Osteoblast (primary cell): Measurements from ENCODE around the gene WDR45. TPM values are rescaled to one million over a fixed set of nuclear protein-coding genes. Genes with fewer than 3 reads are reported as not detected.

ENCODE experiments used
- DNase-seq: peaks from one replicate; pipeline ENCODE4 v3.0.0; 2011; ENCODE audit warnings: low spot score, mixed read lengths; ENCODE audit not compliant: insufficient read length; ENCODE audit errors: missing footprints
- H2AFZ ChIP-seq: 2 replicates; pipeline ENCODE4 v1.6.0; 2011; ENCODE audit warnings: mild to moderate bottlenecking, low read length
- H3K27ac ChIP-seq: 2 replicates; pipeline ENCODE4 v1.5.1; 2011; ENCODE audit warnings: mild to moderate bottlenecking, low read depth, low read length, moderate library complexity
- H3K27me3 ChIP-seq: 2 replicates; pipeline ENCODE4 v1.6.0; 2012; ENCODE audit warnings: mild to moderate bottlenecking, control low read depth, inconsistent platforms, low read length, moderate library complexity; ENCODE audit not compliant: insufficient read depth
- H3K36me3 ChIP-seq: 2 replicates; pipeline ENCODE4 v1.5.1; 2011; ENCODE audit warnings: mild to moderate bottlenecking, low read length, control low read depth, moderate library complexity; ENCODE audit not compliant: insufficient read depth
- H3K4me1 ChIP-seq: 2 replicates; pipeline ENCODE4 v1.5.1; 2011; ENCODE audit warnings: mild to moderate bottlenecking, low read length, control low read depth, moderate library complexity; ENCODE audit not compliant: insufficient read depth
- H3K4me2 ChIP-seq: 2 replicates; pipeline ENCODE4 v1.6.0; 2011; ENCODE audit warnings: mild to moderate bottlenecking, low read length; ENCODE audit not compliant: insufficient read depth
- H3K4me3 ChIP-seq: fragments of 200-600 bp; sonication (generic); 3 replicates; pipeline ENCODE4 v1.5.1; 2012; ENCODE audit warnings: mild to moderate bottlenecking, low read length, inconsistent platforms; ENCODE audit not compliant: insufficient read depth
- H3K79me2 ChIP-seq: 2 replicates; pipeline ENCODE4 v1.6.0; 2012; ENCODE audit warnings: mild to moderate bottlenecking, low read length, control low read depth, inconsistent platforms; ENCODE audit not compliant: insufficient read depth
- H3K9me3 ChIP-seq: 2 replicates; pipeline ENCODE4 v1.5.1; 2011; ENCODE audit warnings: low read depth, low read length, control low read depth
- H4K20me1 ChIP-seq: 2 replicates; pipeline ENCODE4 v1.6.0; 2012; ENCODE audit warnings: mild to moderate bottlenecking, low read length, control low read depth; ENCODE audit not compliant: insufficient read depth
- CTCF ChIP-seq: IDR thresholded peaks from 2 replicates; pipeline ENCODE4 v1.5.1; 2011; ENCODE audit warnings: mild to moderate bottlenecking, low read depth, low read length, moderate library complexity; ENCODE audit errors: extremely low read depth
- total RNA-seq: library from RNA; depleted of rRNA; stranded (reverse); fragments of >200 nt; gene quantifications from 2 replicates; pipeline ENCODE4 v1.2.3, GENCODE V29; 2012

WDR45 gene
- total RNA-seq, 1 donor: 86.5 TPM

- peak; percentile 97 for DNase-seq
- H3K9me3 ChIP-seq: no peaks in the 10 kb centered on the region
- peak overlapping the region; percentile 80 for H3K4me2 ChIP-seq
- peaks cover 3% of the 10 kb centered on the region for H3K36me3 ChIP-seq
- peak overlapping the region; percentile 86 for H3K4me3 ChIP-seq
- TF ChIP-seq CTCF: no peak
- H3K79me2 ChIP-seq: peaks cover 23% of the 10 kb centered on the region
- no peak overlapping the region for H2AFZ ChIP-seq
- no peak overlapping the region for H3K27ac ChIP-seq
- H3K27me3 ChIP-seq: no peaks in the 10 kb centered on the region
- peaks cover 6% of the 10 kb centered on the region for H3K4me1 ChIP-seq
- H4K20me1 ChIP-seq: no peaks in the 10 kb centered on the region
These were observed 7.6 kb downstream of the WDR45 start for GRCh38 chrX:49071877-49072711.

GRCh38 chrX:49070988-49071387, 8.7 kb downstream of the WDR45 start:
- no peak for TF ChIP-seq CTCF
- Histone ChIP-seq H4K20me1 (no peaks in the 10 kb centered on the region), H3K4me1 (peaks cover 6% of the 10 kb centered on the region), H3K36me3 (peaks cover 3% of the 10 kb centered on the region), H3K79me2 (peaks cover 23% of the 10 kb centered on the region), H3K27ac (no peak overlapping the region), H3K9me3 (no peaks in the 10 kb centered on the region), H3K4me3 (no peak overlapping the region), H3K4me2 (no peak overlapping the region), H2AFZ (no peak overlapping the region), H3K27me3 (no peaks in the 10 kb centered on the region)
- peak; percentile 90 for DNase-seq

- peak; percentile 91 for DNase-seq
- no peak overlapping the region for H3K4me3 ChIP-seq
- H3K36me3 ChIP-seq: peaks cover 3% of the 10 kb centered on the region
- H3K79me2 ChIP-seq: peaks cover 23% of the 10 kb centered on the region
- H4K20me1 ChIP-seq: no peaks in the 10 kb centered on the region
- H3K4me1 ChIP-seq: peaks cover 3% of the 10 kb centered on the region
- H3K27ac ChIP-seq: no peak overlapping the region
- H3K27me3 ChIP-seq: no peaks in the 10 kb centered on the region
- TF ChIP-seq CTCF: no peak
- H2AFZ ChIP-seq: no peak overlapping the region
- H3K9me3 ChIP-seq: no peaks in the 10 kb centered on the region
- no peak overlapping the region for H3K4me2 ChIP-seq
These were observed 10.6 kb downstream of the WDR45 start for GRCh38 chrX:49069038-49069437.

GRCh38 chrX:49067285-49068120, 12.2 kb downstream of the WDR45 start:
- no peak overlapping the region for H3K4me3 ChIP-seq
- no peak overlapping the region for H2AFZ ChIP-seq
- no peak overlapping the region for H3K27ac ChIP-seq
- no peak for TF ChIP-seq CTCF
- peak; percentile 58 for DNase-seq
- no peak overlapping the region for H3K4me2 ChIP-seq
- H4K20me1 ChIP-seq: no peaks in the 10 kb centered on the region
- H3K79me2 ChIP-seq: peaks cover 10% of the 10 kb centered on the region
- H3K9me3 ChIP-seq: no peaks in the 10 kb centered on the region
- peaks cover 3% of the 10 kb centered on the region for H3K36me3 ChIP-seq
- peaks cover 3% of the 10 kb centered on the region for H3K4me1 ChIP-seq
- no peaks in the 10 kb centered on the region for H3K27me3 ChIP-seq
